OCI-LY3 (cell line): ENCODE data around the gene PREX1.
A peak's percentile ranks its signal among the peaks of the same experiment; 100 is the strongest.

ENCODE experiments used
- H2AFZ ChIP-seq: fragments of 200-600, 300-600 bp; shearing (Covaris generic); 2 replicates; pipeline ENCODE4 v1.6.0; 2014; ENCODE audit warnings: antibody characterized with exemption, low read depth, low read length
- H3K27ac ChIP-seq: fragments of 200-600, 300-600 bp; sonication (generic); 2 replicates; pipeline ENCODE4 v1.5.1; 2014; ENCODE audit warnings: mild to moderate bottlenecking, low read length, moderate library complexity, mixed read lengths
- H3K27me3 ChIP-seq: fragments of 200-600, 300-600 bp; sonication (generic); 2 replicates; pipeline ENCODE4 v1.6.1; 2014; ENCODE audit warnings: low read depth, low read length, mixed read lengths
- H3K36me3 ChIP-seq: fragments of 200-600, 300-600 bp; sonication (generic); replicated peaks from 2 replicates; pipeline ENCODE3; 2014; ENCODE audit warnings: low read depth, low read length, mixed read lengths
- H3K4me1 ChIP-seq: fragments of 300-600, 200-600 bp; sonication (generic); 2 replicates; pipeline ENCODE4 v1.6.1; 2014; ENCODE audit warnings: low read length, mixed read lengths
- H3K4me2 ChIP-seq: fragments of 200-600, 300-600 bp; sonication (generic); 2 replicates; pipeline ENCODE4 v1.6.1; 2014; ENCODE audit warnings: low read length, mixed read lengths
- H3K4me3 ChIP-seq: fragments of 300-600, 200-600 bp; sonication (generic); 2 replicates; pipeline ENCODE4 v1.5.1; 2014; ENCODE audit warnings: antibody characterized with exemption, mild to moderate bottlenecking, low read length, moderate library complexity
- H3K79me2 ChIP-seq: fragments of 300-600, 200-600 bp; shearing (Covaris generic); 2 replicates; pipeline ENCODE4 v1.6.1; 2014; ENCODE audit warnings: mild to moderate bottlenecking, low read length, mixed read lengths
- H3K9ac ChIP-seq: fragments of 300-600, 200-600 bp; shearing (Covaris generic); 2 replicates; pipeline ENCODE4 v1.6.0; 2014; ENCODE audit warnings: mild to moderate bottlenecking, low read length, moderate library complexity
- H3K9me3 ChIP-seq: fragments of 200-600, 300-600 bp; shearing (Covaris generic); 2 replicates; pipeline ENCODE4 v1.6.1; 2014; ENCODE audit warnings: low read length, mixed read lengths; ENCODE audit not compliant: insufficient read depth
- H4K20me1 ChIP-seq: fragments of 200-600, 300-600 bp; sonication (generic); 2 replicates; pipeline ENCODE4 v1.6.1; 2016; ENCODE audit warnings: low read length, mixed read lengths; ENCODE audit not compliant: insufficient read depth
- EZH2phosphoT487 ChIP-seq: fragments of 200-600 bp; shearing (Covaris generic); IDR thresholded peaks from 2 replicates; pipeline ENCODE4 v1.6.1; 2018; ENCODE audit warnings: antibody characterized with exemption, mixed run types, low read depth
- TF ChIP-seq, protein P1 (sequence below): fragments of 200-600, 300-600 bp; sonication (generic); IDR thresholded peaks from 2 replicates; pipeline ENCODE4 v1.5.1; 2014; ENCODE audit warnings: antibody characterized with exemption, low read length, low read depth

PREX1 gene

DNA sequence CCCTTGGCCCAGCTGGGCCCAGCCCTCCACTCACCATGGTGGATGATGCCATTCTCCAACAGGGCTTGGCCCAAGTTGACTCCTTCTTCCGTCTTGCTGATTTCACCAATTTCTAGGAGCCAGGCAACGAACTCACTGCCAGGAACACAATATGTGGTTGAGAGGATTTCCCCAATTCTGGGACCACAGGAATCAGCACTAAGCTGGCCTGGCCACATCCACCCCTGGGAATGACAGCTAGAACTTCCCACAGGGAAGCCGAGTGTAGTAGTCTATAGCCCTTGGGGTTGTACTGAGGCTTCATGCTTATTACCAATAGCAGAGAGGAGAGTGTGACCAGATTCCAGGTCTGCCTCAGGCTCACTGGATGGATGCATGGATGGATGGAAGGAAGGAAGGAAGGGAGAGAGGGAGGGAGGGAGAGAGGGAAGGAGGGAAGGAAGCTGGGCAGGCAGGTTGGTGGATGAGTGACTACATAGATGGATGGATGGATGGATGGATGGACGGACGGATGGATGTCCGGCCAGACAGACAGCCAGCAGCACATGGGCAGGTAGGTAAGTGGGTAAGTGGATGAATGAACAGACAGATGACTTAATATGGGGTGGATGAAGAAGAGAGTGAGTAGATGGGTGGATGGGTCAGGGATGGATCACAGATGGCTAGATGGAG lies 146.5 kb downstream of the PREX1 start:
- Histone ChIP-seq H3K79me2 (no peaks in the 10 kb centered on the region), H3K9ac (no peak overlapping the region), H3K4me1 (peaks cover 13% of the 10 kb centered on the region), H3K4me2 (no peak overlapping the region), H3K27ac (no peak overlapping the region), H4K20me1 (no peaks in the 10 kb centered on the region), H2AFZ (no peak overlapping the region), H3K9me3 (no peaks in the 10 kb centered on the region), H3K27me3 (no peaks in the 10 kb centered on the region), H3K36me3 (no peaks in the 10 kb centered on the region), H3K4me3 (no peak overlapping the region)
- no peak for TF ChIP-seq EZH2phosphoT487

DNA sequence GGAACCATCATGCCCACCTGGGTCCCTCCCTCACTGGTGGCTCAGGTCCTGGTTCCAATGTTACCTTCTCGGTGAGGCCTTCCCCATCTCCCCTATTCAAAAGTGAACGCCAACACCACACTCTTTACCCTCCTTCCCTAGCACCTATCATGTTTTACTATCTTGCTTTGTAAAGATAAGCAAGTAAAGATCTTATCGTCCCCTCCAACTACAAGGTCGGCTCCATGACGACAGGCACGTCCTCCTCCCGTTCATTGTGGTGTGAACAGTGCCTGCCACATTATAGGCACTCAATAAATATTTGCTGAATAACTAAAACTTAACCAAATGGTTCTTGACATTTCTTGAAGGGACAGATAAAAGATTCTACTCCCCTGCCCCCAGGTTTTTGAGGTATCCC lies 147.1 kb downstream of the PREX1 start:
- Histone ChIP-seq H3K4me3 (no peak overlapping the region), H3K27me3 (no peaks in the 10 kb centered on the region), H3K4me2 (no peak overlapping the region), H3K4me1 (peaks cover 13% of the 10 kb centered on the region), H2AFZ (no peak overlapping the region), H3K27ac (no peak overlapping the region), H3K79me2 (no peaks in the 10 kb centered on the region), H3K9me3 (no peaks in the 10 kb centered on the region), H4K20me1 (no peaks in the 10 kb centered on the region), H3K36me3 (no peaks in the 10 kb centered on the region), H3K9ac (no peak overlapping the region)
- no peak for TF ChIP-seq EZH2phosphoT487
- TF ChIP-seq, protein P1, sequence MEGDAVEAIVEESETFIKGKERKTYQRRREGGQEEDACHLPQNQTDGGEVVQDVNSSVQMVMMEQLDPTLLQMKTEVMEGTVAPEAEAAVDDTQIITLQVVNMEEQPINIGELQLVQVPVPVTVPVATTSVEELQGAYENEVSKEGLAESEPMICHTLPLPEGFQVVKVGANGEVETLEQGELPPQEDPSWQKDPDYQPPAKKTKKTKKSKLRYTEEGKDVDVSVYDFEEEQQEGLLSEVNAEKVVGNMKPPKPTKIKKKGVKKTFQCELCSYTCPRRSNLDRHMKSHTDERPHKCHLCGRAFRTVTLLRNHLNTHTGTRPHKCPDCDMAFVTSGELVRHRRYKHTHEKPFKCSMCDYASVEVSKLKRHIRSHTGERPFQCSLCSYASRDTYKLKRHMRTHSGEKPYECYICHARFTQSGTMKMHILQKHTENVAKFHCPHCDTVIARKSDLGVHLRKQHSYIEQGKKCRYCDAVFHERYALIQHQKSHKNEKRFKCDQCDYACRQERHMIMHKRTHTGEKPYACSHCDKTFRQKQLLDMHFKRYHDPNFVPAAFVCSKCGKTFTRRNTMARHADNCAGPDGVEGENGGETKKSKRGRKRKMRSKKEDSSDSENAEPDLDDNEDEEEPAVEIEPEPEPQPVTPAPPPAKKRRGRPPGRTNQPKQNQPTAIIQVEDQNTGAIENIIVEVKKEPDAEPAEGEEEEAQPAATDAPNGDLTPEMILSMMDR, result no peak

- H3K4me3 ChIP-seq, result peak overlapping the region; percentile 60
- H3K4me1 ChIP-seq, result peaks cover 13% of the 10 kb centered on the region
- H3K79me2 ChIP-seq, result no peaks in the 10 kb centered on the region
- H3K36me3 ChIP-seq, result peaks cover 3% of the 10 kb centered on the region
- TF ChIP-seq, protein P1, result no peak
- TF ChIP-seq EZH2phosphoT487, result no peak
- peak overlapping the region; percentile 23 for H2AFZ ChIP-seq
- no peak overlapping the region for H3K27ac ChIP-seq
- no peaks in the 10 kb centered on the region for H3K9me3 ChIP-seq
- no peaks in the 10 kb centered on the region for H3K27me3 ChIP-seq
- no peak overlapping the region for H3K9ac ChIP-seq
- peak overlapping the region; percentile 70 for H3K4me2 ChIP-seq
- no peaks in the 10 kb centered on the region for H4K20me1 ChIP-seq
Observed at GRCh38 chr20:48679599-48679998, 148.2 kb downstream of the PREX1 start.

DNA sequence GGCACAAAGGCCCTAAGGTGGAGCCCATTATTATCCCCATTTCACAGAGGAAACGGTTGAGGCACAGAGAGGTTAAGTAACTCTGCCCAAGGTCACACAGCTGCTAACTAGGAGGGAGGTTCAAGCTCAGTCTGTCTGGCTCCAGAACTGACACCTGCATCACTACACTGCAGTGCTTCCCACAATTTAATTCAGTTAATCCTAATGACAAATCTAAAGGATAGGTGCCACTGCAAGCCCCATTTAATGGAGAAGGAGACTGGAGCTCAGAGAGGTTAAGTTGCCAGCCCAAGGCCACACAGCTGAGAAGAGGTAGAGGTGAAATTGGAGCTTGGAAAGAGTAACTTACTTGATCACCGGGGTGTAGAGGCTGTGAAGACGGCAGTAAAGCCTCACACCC lies 148.8 kb downstream of the PREX1 start:
- H3K36me3 ChIP-seq, result peaks cover 3% of the 10 kb centered on the region

More for the DNA sequence above, 148.8 kb downstream of the PREX1 start:
- Histone ChIP-seq H3K9ac (no peak overlapping the region), H3K9me3 (no peaks in the 10 kb centered on the region), H3K4me2 (peak overlapping the region; percentile 70), H4K20me1 (no peaks in the 10 kb centered on the region), H2AFZ (no peak overlapping the region), H3K27ac (no peak overlapping the region), H3K4me3 (peak overlapping the region; percentile 60), H3K27me3 (no peaks in the 10 kb centered on the region), H3K4me1 (peaks cover 13% of the 10 kb centered on the region), H3K79me2 (no peaks in the 10 kb centered on the region)
- TF ChIP-seq, protein P1, result no peak
- no peak for TF ChIP-seq EZH2phosphoT487
